Endothelial cell of umbilical vein (primary cell): Measurements from ENCODE around the gene SEBOX. TPM values are rescaled to one million over a fixed set of nuclear protein-coding genes. Genes with fewer than 3 reads are reported as not detected.

Experiments
- BruUV-seq: library from RNA; stranded (reverse); fragments of 400-500 nt; replicated peaks from 2 replicates; lab custom pipeline; 2021; lab: Mats Ljungman, UMichigan
- CTCF ChIA-PET: fragments of 300-600, 350-600 bp; sonication (Branson Sonifier 250); formaldehyde crosslinking; loops from one replicate; lab custom pipeline; 2021; ENCODE audit warnings: antibody characterized with exemption, inconsistent platforms; lab: Charles Lee
- POLR2A ChIA-PET: fragments of 300-600, 350-600 bp; sonication (Branson Sonifier 250); formaldehyde crosslinking; loops from one replicate; lab custom pipeline; 2021; ENCODE audit warnings: antibody characterized with exemption, inconsistent platforms; lab: Charles Lee
- DNase-seq: peaks from one replicate; pipeline ENCODE4 v3.0.0-alpha.2; 2011; ENCODE audit warnings: low read depth, low spot score
- FAIRE-seq: peaks from 2 replicates; lab custom pipeline; 2011; peaks lifted over from hg19 to GRCh38; lab: Jason Lieb, UNC
- H2AFZ ChIP-seq: 2 replicates; pipeline ENCODE4 v1.6.0; 2012; ENCODE audit warnings: low read depth, low read length, control low read depth, inconsistent platforms
- H3K27ac ChIP-seq: 2 replicates; pipeline ENCODE4 v1.5.1; 2011; ENCODE audit warnings: low read depth, mild to moderate bottlenecking, control low read depth, low read length, moderate library complexity; ENCODE audit not compliant: insufficient read depth
- H3K27me3 ChIP-seq, 2 experiments: 2 replicates each; pipeline versions ENCODE4 v1.6.0 to v1.6.1; 2011; ENCODE audit warnings: low read length in 2 of 2, mixed read lengths in 1 of 2; ENCODE audit not compliant: control insufficient read depth in 2 of 2, insufficient read depth in 2 of 2
- H3K36me3 ChIP-seq, 2 experiments: 2 replicates in 1 of 2; 3 replicates in 1 of 2; pipeline ENCODE4 v1.5.1; 2011; ENCODE audit warnings: low read length in 2 of 2, mild to moderate bottlenecking in 1 of 2, moderate library complexity in 1 of 2; ENCODE audit not compliant: control insufficient read depth in 2 of 2, insufficient read depth in 2 of 2; ENCODE audit errors: extremely low read depth in 1 of 2
- H3K4me1 ChIP-seq: 3 replicates; pipeline ENCODE4 v1.5.1; 2011; ENCODE audit warnings: mild to moderate bottlenecking, low read length; ENCODE audit not compliant: control insufficient read depth, insufficient read depth; ENCODE audit errors: extremely low read depth
- H3K4me2 ChIP-seq: 2 replicates; pipeline ENCODE4 v1.6.1; 2011; ENCODE audit warnings: low read length, control low read depth, mixed read lengths; ENCODE audit not compliant: insufficient read depth
- H3K4me3 ChIP-seq, 3 experiments: fragments of 200-600 bp in 1 of 3; sonication (generic), shearing (Covaris generic) in 1 of 3; replicated peaks in 1 of 3; 2 replicates each; pipeline ENCODE4 v1.5.1; 2011 to 2016; ENCODE audit warnings: control low read depth in 3 of 3, low read length in 3 of 3, mild to moderate bottlenecking in 2 of 3, inconsistent platforms in 1 of 3, low read depth in 1 of 3, moderate library complexity in 1 of 3; ENCODE audit not compliant: insufficient read depth in 1 of 3
- H3K79me2 ChIP-seq: 2 replicates; pipeline ENCODE4 v1.6.0; 2012; ENCODE audit warnings: low read length, inconsistent platforms; ENCODE audit not compliant: control insufficient read depth, insufficient read depth
- H3K9ac ChIP-seq: replicated peaks from 2 replicates; pipeline ENCODE3; 2011; ENCODE audit warnings: low read length, control low read depth; ENCODE audit not compliant: insufficient read depth; ENCODE audit errors: extremely low read depth
- H3K9me1 ChIP-seq: replicated peaks from 3 replicates; pipeline ENCODE4 v1.6.0; 2011; ENCODE audit warnings: mild to moderate bottlenecking, low read length; ENCODE audit not compliant: control insufficient read depth, insufficient read depth; ENCODE audit errors: extremely low read depth
- H3K9me3 ChIP-seq: replicated peaks from 2 replicates; pipeline ENCODE4 v1.5.1; 2012; ENCODE audit warnings: low read length, inconsistent platforms; ENCODE audit not compliant: control insufficient read depth, insufficient read depth
- H4K20me1 ChIP-seq: replicated peaks from 2 replicates; pipeline ENCODE3; 2011; ENCODE audit warnings: mild to moderate bottlenecking, low read length; ENCODE audit not compliant: control insufficient read depth, insufficient read depth; ENCODE audit errors: extremely low read depth
- EZH2 ChIP-seq: IDR thresholded peaks from 2 replicates; pipeline ENCODE4 v1.6.1; 2012; ENCODE audit warnings: borderline replicate concordance, low read depth, mild to moderate bottlenecking, moderate library complexity, low read length, inconsistent platforms; ENCODE audit not compliant: severe bottlenecking
- FOS ChIP-seq: IDR thresholded peaks from 2 replicates; pipeline ENCODE4 v1.6.1; 2011; ENCODE audit warnings: mild to moderate bottlenecking, low read length, moderate library complexity, borderline replicate concordance; ENCODE audit not compliant: insufficient read depth
- GATA2 ChIP-seq: IDR thresholded peaks from 2 replicates; pipeline ENCODE4 v1.7.0; 2011; ENCODE audit warnings: low read depth, mild to moderate bottlenecking, moderate library complexity, mixed read lengths, low read length; ENCODE audit not compliant: insufficient read length, insufficient read depth
- JUN ChIP-seq: IDR thresholded peaks from 2 replicates; pipeline ENCODE4 v1.6.1; 2011; ENCODE audit warnings: borderline replicate concordance, low read depth; ENCODE audit not compliant: insufficient read length, insufficient read depth
- MAX ChIP-seq: IDR thresholded peaks from 2 replicates; pipeline ENCODE4 v1.6.1; 2011; ENCODE audit not compliant: insufficient read depth, insufficient read length
- MYC ChIP-seq: IDR thresholded peaks from one replicate; pipeline ENCODE4 v1.6.1; 2011; ENCODE audit warnings: mild to moderate bottlenecking, low read depth, low read length
- POLR2A ChIP-seq: IDR thresholded peaks from 2 replicates; pipeline ENCODE4 v1.6.1; 2012; ENCODE audit warnings: low read depth, mild to moderate bottlenecking, control low read depth, low read length
- POLR2AphosphoS5 ChIP-seq: IDR thresholded peaks from 2 replicates; pipeline ENCODE4 v1.6.1; 2012; ENCODE audit warnings: low read depth, mild to moderate bottlenecking, control low read depth, low read length, moderate library complexity; ENCODE audit not compliant: insufficient read depth
- dilution Hi-C: fragments of 300-500 bp; cut with MboI; formaldehyde crosslinking; loops from one replicate; pipeline ENCODE4 v1.15.0; 2019; ENCODE audit warnings: low sequenced_read_pairs; ENCODE audit not compliant: extremely low pct_ligation_motif_present
- intact Hi-C: fragments of 100-400 bp; cut with micrococcal nuclease; formaldehyde crosslinking; loops from one replicate; pipeline ENCODE4 v1.10.0; 2022
- polyA plus RNA-seq, 4 experiments: library from polyadenylated mRNA; depleted of rRNA in 3 of 4; stranded (reverse) in 3 of 4; unstranded in 1 of 4; fragments of >200 nt; gene quantifications; 2 replicates each; pipeline versions ENCODE4 v1.2.1 to v1.2.3, GENCODE V29; 2011 to 2012; ENCODE audit warnings: missing spikeins in 1 of 4
- total RNA-seq: library from RNA; stranded (reverse); gene quantifications from 2 replicates; pipeline ENCODE4 v1.2.3, GENCODE V29; 2021
- TF ChIP-seq, protein P1 (sequence below), 2 donors: IDR thresholded peaks; 1 replicate in 1 of 2; 2 replicates in 1 of 2; pipeline ENCODE4 v1.5.1; 2011; ENCODE audit warnings: low read length in 2 of 2, mild to moderate bottlenecking in 2 of 2, moderate library complexity in 2 of 2, control low read depth in 1 of 2, inconsistent platforms in 1 of 2, low read depth in 1 of 2; ENCODE audit not compliant: insufficient read depth in 1 of 2; ENCODE audit errors: extremely low read depth in 1 of 2

SEBOX gene
- total and polyA plus RNA-seq, 2 donors (not counting 3 experiments of a cell fraction or from before 2014, with no cell fraction given): not detected

DNA sequence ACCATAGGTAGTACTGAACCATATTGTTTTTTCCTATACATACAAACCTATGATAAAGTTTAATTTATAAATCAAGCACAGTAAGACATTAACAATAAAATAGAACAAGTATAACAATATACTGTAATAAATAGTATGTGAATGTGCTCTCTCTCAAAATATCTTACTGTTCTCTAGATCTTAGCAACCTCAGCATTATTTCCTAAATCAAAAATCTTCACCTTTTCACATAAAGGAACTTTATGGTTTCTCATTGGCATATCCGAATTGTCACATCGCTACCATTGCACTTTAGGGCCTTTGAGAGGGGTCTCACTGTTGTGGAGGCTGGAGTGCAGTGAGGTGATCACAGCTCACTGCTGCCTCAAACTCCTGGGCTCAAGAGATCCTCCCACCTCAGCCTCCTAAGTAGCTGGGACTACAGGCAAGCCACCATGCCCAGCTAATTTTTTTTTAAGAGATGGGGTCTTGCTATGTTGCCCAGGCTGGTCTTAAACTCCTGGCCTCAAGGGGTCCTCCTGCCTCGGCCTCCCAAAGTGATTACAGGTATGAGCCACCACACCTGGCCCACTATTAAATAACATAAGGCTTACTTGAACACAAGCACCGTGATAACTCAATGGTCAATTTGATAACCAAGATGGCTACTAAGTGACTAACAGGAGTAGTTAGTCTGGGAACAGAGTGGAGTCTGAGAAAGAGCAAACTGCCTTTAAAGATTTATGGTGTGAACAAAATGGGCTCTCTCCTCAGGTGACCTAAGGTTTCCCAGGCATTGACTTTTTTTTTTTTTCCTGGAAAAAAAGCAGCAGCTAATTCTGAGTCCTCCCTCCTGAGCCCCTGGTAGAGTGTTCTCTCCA is 48.9 kb downstream of the SEBOX start:
- peaks cover 17% of the 10 kb centered on the region for H3K79me2 ChIP-seq
- DNase-seq (no peak), FAIRE-seq (no peak)
- H2AFZ ChIP-seq: no peak overlapping the region
- no peak overlapping the region for H3K27ac ChIP-seq
- H3K27me3 ChIP-seq: peaks cover 0 to 21% of the 10 kb centered on the region in 2 experiments
- intact Hi-C loops: no loop called here
- H3K4me3 ChIP-seq: no peak overlapping the region
- no peak for TF ChIP-seq MAX
- no peak for TF ChIP-seq GATA2
- no peak for TF ChIP-seq FOS
- no peaks in the 10 kb centered on the region for H4K20me1 ChIP-seq
- H3K9me1 ChIP-seq: no peaks in the 10 kb centered on the region
- ChIA-PET CTCF (interaction anchor here (0.8 kb wide), 1 partner anchor 100 kb away, joined by 3 read pairs; no protein-coding TSS in a partner anchor), POLR2A (no interaction called here)
- H3K4me2 ChIP-seq: no peak overlapping the region
- no peaks in the 10 kb centered on the region for H3K9me3 ChIP-seq
- H3K4me1 ChIP-seq: peaks cover 18% of the 10 kb centered on the region
- H3K36me3 ChIP-seq: no peaks in the 10 kb centered on the region
- dilution Hi-C loops: no loop called here
- no TSS peak for BruUV-seq
- H3K9ac ChIP-seq: no peak overlapping the region

DNA sequence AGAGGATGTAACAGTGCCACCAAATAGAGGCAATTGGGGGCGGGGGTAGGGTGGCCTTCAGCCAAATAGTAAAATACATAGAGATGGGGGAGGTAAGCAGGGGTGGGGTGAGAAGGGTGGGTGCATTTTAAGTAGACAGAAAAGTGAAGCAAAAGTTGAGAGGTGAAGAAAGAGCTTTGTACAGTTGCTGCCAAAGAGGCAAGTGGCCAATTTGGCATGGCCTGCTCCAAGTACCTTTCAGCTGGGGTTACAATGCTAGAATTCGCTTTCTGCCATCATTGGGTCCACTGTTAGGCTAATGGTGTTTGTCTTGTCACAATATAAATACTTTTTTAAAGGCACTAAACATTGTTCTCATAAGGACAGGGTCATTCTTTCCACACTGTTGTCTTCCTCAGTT is 51.2 kb downstream of the SEBOX start:
- Histone ChIP-seq H3K36me3 (no peaks in the 10 kb centered on the region), H3K4me2 (no peak overlapping the region), H3K27ac (no peak overlapping the region), H4K20me1 (no peaks in the 10 kb centered on the region), H3K4me3 (no peak overlapping the region), H2AFZ (no peak overlapping the region), H3K4me1 (peaks cover 7% of the 10 kb centered on the region), H3K79me2 (no peaks in the 10 kb centered on the region), H3K9ac (no peak overlapping the region), H3K9me3 (no peaks in the 10 kb centered on the region), H3K27me3 (peaks cover 0 to 21% of the 10 kb centered on the region in 2 experiments), H3K9me1 (no peaks in the 10 kb centered on the region)
- no peak for DNase-seq
- FAIRE-seq: no peak
- intact Hi-C loops: no loop called here
- dilution Hi-C loops: no loop called here
- TF ChIP-seq GATA2 (no peak), POLR2A (no peak), MAX (no peak), JUN (no peak), POLR2AphosphoS5 (no peak), FOS (no peak), EZH2 (no peak), MYC (no peak)
- TF ChIP-seq, protein P1, sequence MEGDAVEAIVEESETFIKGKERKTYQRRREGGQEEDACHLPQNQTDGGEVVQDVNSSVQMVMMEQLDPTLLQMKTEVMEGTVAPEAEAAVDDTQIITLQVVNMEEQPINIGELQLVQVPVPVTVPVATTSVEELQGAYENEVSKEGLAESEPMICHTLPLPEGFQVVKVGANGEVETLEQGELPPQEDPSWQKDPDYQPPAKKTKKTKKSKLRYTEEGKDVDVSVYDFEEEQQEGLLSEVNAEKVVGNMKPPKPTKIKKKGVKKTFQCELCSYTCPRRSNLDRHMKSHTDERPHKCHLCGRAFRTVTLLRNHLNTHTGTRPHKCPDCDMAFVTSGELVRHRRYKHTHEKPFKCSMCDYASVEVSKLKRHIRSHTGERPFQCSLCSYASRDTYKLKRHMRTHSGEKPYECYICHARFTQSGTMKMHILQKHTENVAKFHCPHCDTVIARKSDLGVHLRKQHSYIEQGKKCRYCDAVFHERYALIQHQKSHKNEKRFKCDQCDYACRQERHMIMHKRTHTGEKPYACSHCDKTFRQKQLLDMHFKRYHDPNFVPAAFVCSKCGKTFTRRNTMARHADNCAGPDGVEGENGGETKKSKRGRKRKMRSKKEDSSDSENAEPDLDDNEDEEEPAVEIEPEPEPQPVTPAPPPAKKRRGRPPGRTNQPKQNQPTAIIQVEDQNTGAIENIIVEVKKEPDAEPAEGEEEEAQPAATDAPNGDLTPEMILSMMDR (IDR thresholded peaks at IDR 0.05; ENCODE audit: extremely low read depth in 1 of 2, insufficient read depth in 1 of 2, low read depth in 1 of 2, low read length in 2 of 2): no peak
- BruUV-seq: no TSS peak
- POLR2A ChIA-PET: no interaction called here
- CTCF ChIA-PET: interaction anchor here (0.6 kb wide), 1 partner anchor 62 kb away, joined by 3 read pairs; no protein-coding TSS in a partner anchor
